Activated CD4-positive, CD25-positive, alpha-beta regulatory T cell treated with anti-CD3 and anti-CD28 coated beads, Interleukin-2, amount 50 U/mL, for 16 hours (primary cell): ENCODE measurements around the gene NCEH1.

ENCODE experiments used
- DNase-seq: peaks from one replicate; pipeline ENCODE4 v3.0.0-alpha.2; 2020; ENCODE audit warnings: low read depth, low spot score

Gene NCEH1

GRCh38 chr3:172644258-172644657 lies 66.6 kb downstream of the NCEH1 start:
- no peak for DNase-seq

- no peak for DNase-seq
These were observed 67.2 kb downstream of the NCEH1 start for GRCh38 chr3:172643506-172644179.

- no peak for DNase-seq
These were observed 69.6 kb downstream of the NCEH1 start for GRCh38 chr3:172641291-172641690.

GRCh38 chr3:172640751-172641150 lies 70.1 kb downstream of the NCEH1 start:
- no peak for DNase-seq

- no peak for DNase-seq
These were observed 75.3 kb downstream of the NCEH1 start for GRCh38 chr3:172635588-172635987.

- DNase-seq = no peak
These were observed 75.9 kb downstream of the NCEH1 start for GRCh38 chr3:172634948-172635347.

- no peak for DNase-seq
These were observed 80.6 kb downstream of the NCEH1 start for GRCh38 chr3:172630316-172630715.

- no peak for DNase-seq
These were observed 81.4 kb downstream of the NCEH1 start for GRCh38 chr3:172629470-172629869.

GRCh38 chr3:172627057-172627809 lies 83.6 kb downstream of the NCEH1 start:
- no peak for DNase-seq

- no peak for DNase-seq
These were observed 84.7 kb downstream of the NCEH1 start for GRCh38 chr3:172626021-172626640.

GRCh38 chr3:172625404-172625803 lies 85.5 kb downstream of the NCEH1 start:
- DNase-seq = no peak

GRCh38 chr3:172624999-172625398 lies 85.9 kb downstream of the NCEH1 start:
- DNase-seq = no peak

- DNase-seq = no peak
These were observed 87.8 kb downstream of the NCEH1 start for GRCh38 chr3:172622916-172623700.

- DNase-seq = no peak
These were observed 88.7 kb downstream of the NCEH1 start for GRCh38 chr3:172622156-172622555.

GRCh38 chr3:172617976-172618375 lies 92.9 kb downstream of the NCEH1 start:
- no peak for DNase-seq

- DNase-seq = no peak
These were observed 93.7 kb downstream of the NCEH1 start for GRCh38 chr3:172617013-172617706.

GRCh38 chr3:172616031-172616461 lies 94.8 kb downstream of the NCEH1 start:
- DNase-seq = no peak

GRCh38 chr3:172615296-172615695 lies 95.6 kb downstream of the NCEH1 start:
- DNase-seq = no peak

GRCh38 chr3:172614340-172615274 lies 96.3 kb downstream of the NCEH1 start:
- DNase-seq = no peak

- no peak for DNase-seq
These were observed 97.0 kb downstream of the NCEH1 start for GRCh38 chr3:172613845-172614244.
